ENCODE data around the gene ARRB1. TPM values are rescaled to one million over a fixed set of nuclear protein-coding genes. Genes with fewer than 3 reads are reported as not detected.
"Not testable (repeated sequence)": the region's sequence is repeated elsewhere in the genome, so short reads cannot be mapped to it uniquely, and the experiment has no call there.

Gene ARRB1
- polyA plus RNA-seq, 1 of the 3 experiments (the other 2 are of a cell fraction): 7.0 TPM

DNA sequence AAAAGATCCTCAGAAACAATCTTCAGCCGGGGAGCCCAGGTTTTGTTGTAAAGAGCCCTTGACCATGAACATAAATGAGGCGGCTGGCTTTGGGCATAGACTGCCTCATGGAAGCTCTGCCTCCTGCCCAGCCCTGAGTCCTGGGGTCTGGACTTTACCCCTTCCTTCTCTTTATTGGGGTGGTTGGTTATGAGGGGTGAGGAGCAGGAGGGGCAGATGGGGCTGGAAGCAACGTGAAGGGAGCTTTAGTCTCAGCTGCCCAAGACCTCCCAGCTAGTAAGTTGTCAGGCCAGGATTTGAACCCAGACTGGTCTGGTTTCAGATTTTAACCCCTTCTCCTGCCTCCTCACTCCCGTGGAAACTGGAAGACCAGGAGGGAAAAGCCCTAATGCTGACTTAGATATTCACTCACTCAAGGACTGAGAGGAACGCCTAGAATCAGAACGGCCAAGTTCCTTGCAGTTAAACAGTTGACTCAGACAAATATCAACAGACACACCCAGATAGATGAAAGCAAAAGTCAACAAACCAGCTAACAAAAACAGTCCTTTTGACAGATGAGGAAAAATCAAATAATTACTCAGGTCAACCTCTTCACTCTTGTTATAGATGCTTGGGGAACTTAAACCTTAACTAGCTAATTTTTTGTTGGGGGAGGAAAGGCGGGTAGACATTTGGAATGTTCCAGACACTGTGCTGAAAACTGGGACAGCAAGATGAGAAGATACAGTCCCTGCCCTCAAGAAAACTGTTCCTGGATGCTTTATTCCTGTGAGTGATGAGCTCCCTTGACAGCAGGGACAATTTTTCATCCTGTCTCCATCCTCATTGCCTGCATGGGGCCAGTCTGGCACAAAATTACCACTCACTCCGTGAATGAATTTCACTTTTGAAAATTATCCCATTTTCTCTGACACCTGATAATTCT, 20.8 kb upstream of the ARRB1 start:
- Histone ChIP-seq H3K27ac (ENCODE audit: low read depth in 2 of 2, low read length in 1 of 2) (no peak overlapping the region), H3K4me2 (no peak overlapping the region), H3K36me3 (replicated peaks in 1 of 2; ENCODE audit: control insufficient read depth in 1 of 2, insufficient read depth in 2 of 2, low read length in 1 of 2) (no peaks in the 10 kb centered on the region), H3K9ac (no peak overlapping the region), H3K9me2 (no peaks in the 10 kb centered on the region), H3K4me3 (ENCODE audit: low read depth in 2 of 2, low read length in 1 of 2) (no peak overlapping the region), H3K27me3 (ENCODE audit: insufficient read depth) (no peaks in the 10 kb centered on the region), H3K9me3 (no peaks in the 10 kb centered on the region), H4K20me1 (ENCODE audit: insufficient read depth) (no peaks in the 10 kb centered on the region), H2AFZ (ENCODE audit: low read depth) (no peak overlapping the region), H3F3A (replicated peaks; ENCODE audit: insufficient read depth) (no peaks in the 10 kb centered on the region), H3K4me1 (ENCODE audit: control insufficient read depth in 1 of 2, insufficient read depth in 2 of 2, low read depth in 1 of 2, low read length in 1 of 2) (no peaks in the 10 kb centered on the region), H3K79me2 (ENCODE audit: insufficient read depth) (no peaks in the 10 kb centered on the region)
- ChIA-PET CTCF (interaction anchor here (1.0 to 24.8 kb wide), 4 partner anchors 11 to 232 kb away, joined by 3 to 701 read pairs (median 24); no protein-coding TSS in a partner anchor), POLR2A (no interaction called here)
- 65% methylated on average over 8 of the region's 8 CpGs for WGBS (ENCODE audit: low lambda C conversion rate)
- TF ChIP-seq TCF12 (IDR thresholded peaks at IDR 0.05): no peak
- no peak for DNase-seq

DNA sequence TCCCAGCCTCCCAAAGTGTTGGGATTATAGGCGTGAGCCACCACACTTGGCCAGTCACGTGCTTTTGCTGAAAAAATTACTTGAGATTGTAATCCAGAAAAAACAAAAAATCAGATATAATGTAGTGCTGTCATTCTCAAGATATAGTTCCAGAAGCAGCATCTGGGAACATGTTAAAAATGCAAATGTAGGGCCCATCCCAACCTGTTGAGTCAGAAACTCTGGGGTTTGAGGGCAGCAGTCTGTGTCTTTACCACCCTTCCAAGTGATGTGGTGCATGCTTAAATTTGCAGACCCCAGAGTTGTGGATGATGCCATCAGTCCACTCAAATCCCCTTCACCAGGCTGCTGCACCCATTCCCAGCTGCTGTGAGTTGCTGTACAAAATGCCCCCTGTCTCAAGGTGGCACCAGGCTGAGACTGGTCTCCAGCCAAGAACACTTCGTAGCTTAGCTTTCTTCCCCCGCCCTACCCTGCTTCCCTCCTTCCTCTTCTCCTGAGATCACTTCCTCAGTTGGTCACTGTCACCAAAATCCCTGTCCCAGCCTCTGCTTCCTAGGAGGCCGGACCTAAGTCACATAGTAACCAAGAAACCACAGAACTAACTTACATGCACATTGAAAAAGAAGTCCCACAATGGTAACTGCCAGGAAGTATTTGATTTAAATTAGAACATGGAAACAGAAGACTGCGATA, 18.2 kb upstream of the ARRB1 start:
- ChIA-PET POLR2A (no interaction called here), CTCF (interaction anchor here (24.8 kb wide), 1 partner anchor 88 kb away, joined by 701 read pairs; no protein-coding TSS in a partner anchor)
- WGBS (ENCODE audit: low lambda C conversion rate): 72% methylated on average over 6 of the region's 6 CpGs

DNA sequence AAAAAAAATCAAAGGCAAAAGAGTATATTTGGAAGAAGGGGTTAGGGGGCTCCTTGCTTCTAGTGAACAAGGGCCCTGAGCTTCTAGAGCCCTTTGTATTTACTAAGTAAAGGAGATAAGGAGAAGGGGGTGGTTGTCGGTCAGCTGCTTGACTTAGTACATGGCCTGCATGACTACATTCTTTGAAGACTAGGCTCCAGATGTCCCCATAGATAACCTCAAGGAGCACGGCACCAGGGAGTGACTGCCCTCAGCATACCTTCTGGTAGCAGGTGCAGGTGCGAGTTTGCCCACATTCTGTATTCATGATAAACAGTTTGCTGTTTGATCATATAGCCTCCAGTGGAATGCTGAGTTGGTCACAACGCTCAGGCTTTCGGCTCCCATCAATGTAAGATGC, 15.4 kb upstream of the ARRB1 start:
- H3K9ac ChIP-seq; H3K4me1 ChIP-seq (ENCODE audit: control insufficient read depth in 1 of 2, insufficient read depth in 2 of 2, low read depth in 1 of 2, low read length in 1 of 2); H3K27ac ChIP-seq (ENCODE audit: low read depth in 2 of 2, low read length in 1 of 2); CTCF ChIA-PET; H3K9me2 ChIP-seq; H3K79me2 ChIP-seq (ENCODE audit: insufficient read depth); H3K4me3 ChIP-seq (ENCODE audit: low read depth in 2 of 2, low read length in 1 of 2); H3K27me3 ChIP-seq (ENCODE audit: insufficient read depth); DNase-seq; H3F3A ChIP-seq (replicated peaks; ENCODE audit: insufficient read depth); H4K20me1 ChIP-seq (ENCODE audit: insufficient read depth); POLR2A ChIA-PET; H3K36me3 ChIP-seq (replicated peaks in 1 of 2; ENCODE audit: control insufficient read depth in 1 of 2, insufficient read depth in 2 of 2, low read length in 1 of 2); H3K9me3 ChIP-seq; H2AFZ ChIP-seq (ENCODE audit: low read depth); H3K4me2 ChIP-seq: not testable (repeated sequence)
- WGBS (ENCODE audit: low lambda C conversion rate): 93% methylated on average over 4 of the region's 5 CpGs

More for the DNA sequence above, 18.2 kb upstream of the ARRB1 start:
- Histone ChIP-seq H3K27me3 (ENCODE audit: insufficient read depth) (no peaks in the 10 kb centered on the region), H3K9me3 (no peaks in the 10 kb centered on the region), H3K9ac (no peak overlapping the region), H3K36me3 (replicated peaks in 1 of 2; ENCODE audit: control insufficient read depth in 1 of 2, insufficient read depth in 2 of 2, low read length in 1 of 2) (no peaks in the 10 kb centered on the region), H3K4me2 (no peak overlapping the region), H3K27ac (ENCODE audit: low read depth in 2 of 2, low read length in 1 of 2) (no peak overlapping the region), H3K4me1 (ENCODE audit: control insufficient read depth in 1 of 2, insufficient read depth in 2 of 2, low read depth in 1 of 2, low read length in 1 of 2) (no peaks in the 10 kb centered on the region), H3K9me2 (no peaks in the 10 kb centered on the region), H3K79me2 (ENCODE audit: insufficient read depth) (no peaks in the 10 kb centered on the region), H3F3A (replicated peaks; ENCODE audit: insufficient read depth) (no peaks in the 10 kb centered on the region), H3K4me3 (ENCODE audit: low read depth in 2 of 2, low read length in 1 of 2) (no peak overlapping the region), H4K20me1 (ENCODE audit: insufficient read depth) (no peaks in the 10 kb centered on the region), H2AFZ (ENCODE audit: low read depth) (no peak overlapping the region)
- TF ChIP-seq, protein P1, sequence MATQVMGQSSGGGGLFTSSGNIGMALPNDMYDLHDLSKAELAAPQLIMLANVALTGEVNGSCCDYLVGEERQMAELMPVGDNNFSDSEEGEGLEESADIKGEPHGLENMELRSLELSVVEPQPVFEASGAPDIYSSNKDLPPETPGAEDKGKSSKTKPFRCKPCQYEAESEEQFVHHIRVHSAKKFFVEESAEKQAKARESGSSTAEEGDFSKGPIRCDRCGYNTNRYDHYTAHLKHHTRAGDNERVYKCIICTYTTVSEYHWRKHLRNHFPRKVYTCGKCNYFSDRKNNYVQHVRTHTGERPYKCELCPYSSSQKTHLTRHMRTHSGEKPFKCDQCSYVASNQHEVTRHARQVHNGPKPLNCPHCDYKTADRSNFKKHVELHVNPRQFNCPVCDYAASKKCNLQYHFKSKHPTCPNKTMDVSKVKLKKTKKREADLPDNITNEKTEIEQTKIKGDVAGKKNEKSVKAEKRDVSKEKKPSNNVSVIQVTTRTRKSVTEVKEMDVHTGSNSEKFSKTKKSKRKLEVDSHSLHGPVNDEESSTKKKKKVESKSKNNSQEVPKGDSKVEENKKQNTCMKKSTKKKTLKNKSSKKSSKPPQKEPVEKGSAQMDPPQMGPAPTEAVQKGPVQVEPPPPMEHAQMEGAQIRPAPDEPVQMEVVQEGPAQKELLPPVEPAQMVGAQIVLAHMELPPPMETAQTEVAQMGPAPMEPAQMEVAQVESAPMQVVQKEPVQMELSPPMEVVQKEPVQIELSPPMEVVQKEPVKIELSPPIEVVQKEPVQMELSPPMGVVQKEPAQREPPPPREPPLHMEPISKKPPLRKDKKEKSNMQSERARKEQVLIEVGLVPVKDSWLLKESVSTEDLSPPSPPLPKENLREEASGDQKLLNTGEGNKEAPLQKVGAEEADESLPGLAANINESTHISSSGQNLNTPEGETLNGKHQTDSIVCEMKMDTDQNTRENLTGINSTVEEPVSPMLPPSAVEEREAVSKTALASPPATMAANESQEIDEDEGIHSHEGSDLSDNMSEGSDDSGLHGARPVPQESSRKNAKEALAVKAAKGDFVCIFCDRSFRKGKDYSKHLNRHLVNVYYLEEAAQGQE (IDR thresholded peaks at IDR 0.05; ENCODE audit: low read depth, low read length): no peak
- TF ChIP-seq NFIC (IDR thresholded peaks at IDR 0.05; ENCODE audit: borderline replicate concordance) (no peak), NRF1 (IDR thresholded peaks at IDR 0.05; ENCODE audit: low read depth, low read length) (no peak), GATA2 (CRISPR knock-in tag; IDR thresholded peaks at IDR 0.05) (no peak), SIN3A (IDR thresholded peaks at IDR 0.05; ENCODE audit: borderline replicate concordance, low read depth, low read length) (no peak), RXRA (IDR thresholded peaks at IDR 0.05; ENCODE audit: borderline replicate concordance, low read depth) (no peak), YY1 (IDR thresholded peaks at IDR 0.05; ENCODE audit: low read depth) (no peak), GABPA (IDR thresholded peaks at IDR 0.05; ENCODE audit: low read depth) (no peak), TCF12 (IDR thresholded peaks at IDR 0.05) (no peak), RCOR1 (IDR thresholded peaks at IDR 0.05; ENCODE audit: low read length) (no peak), FOSL2 (IDR thresholded peaks at IDR 0.05; ENCODE audit: borderline replicate concordance, low read depth) (no peak), CHD2 (IDR thresholded peaks at IDR 0.05; ENCODE audit: low read length, partially characterized antibody) (no peak), EP300 (IDR thresholded peaks at IDR 0.05; ENCODE audit: borderline replicate concordance in 1 of 2, low read depth in 1 of 2, low read length in 1 of 2) (no peak), RAD21 (IDR thresholded peaks at IDR 0.05; ENCODE audit: low read length) (no peak)
- TF ChIP-seq, protein P2, sequence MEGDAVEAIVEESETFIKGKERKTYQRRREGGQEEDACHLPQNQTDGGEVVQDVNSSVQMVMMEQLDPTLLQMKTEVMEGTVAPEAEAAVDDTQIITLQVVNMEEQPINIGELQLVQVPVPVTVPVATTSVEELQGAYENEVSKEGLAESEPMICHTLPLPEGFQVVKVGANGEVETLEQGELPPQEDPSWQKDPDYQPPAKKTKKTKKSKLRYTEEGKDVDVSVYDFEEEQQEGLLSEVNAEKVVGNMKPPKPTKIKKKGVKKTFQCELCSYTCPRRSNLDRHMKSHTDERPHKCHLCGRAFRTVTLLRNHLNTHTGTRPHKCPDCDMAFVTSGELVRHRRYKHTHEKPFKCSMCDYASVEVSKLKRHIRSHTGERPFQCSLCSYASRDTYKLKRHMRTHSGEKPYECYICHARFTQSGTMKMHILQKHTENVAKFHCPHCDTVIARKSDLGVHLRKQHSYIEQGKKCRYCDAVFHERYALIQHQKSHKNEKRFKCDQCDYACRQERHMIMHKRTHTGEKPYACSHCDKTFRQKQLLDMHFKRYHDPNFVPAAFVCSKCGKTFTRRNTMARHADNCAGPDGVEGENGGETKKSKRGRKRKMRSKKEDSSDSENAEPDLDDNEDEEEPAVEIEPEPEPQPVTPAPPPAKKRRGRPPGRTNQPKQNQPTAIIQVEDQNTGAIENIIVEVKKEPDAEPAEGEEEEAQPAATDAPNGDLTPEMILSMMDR (IDR thresholded peaks at IDR 0.05): no peak
- TF ChIP-seq, protein P3, sequence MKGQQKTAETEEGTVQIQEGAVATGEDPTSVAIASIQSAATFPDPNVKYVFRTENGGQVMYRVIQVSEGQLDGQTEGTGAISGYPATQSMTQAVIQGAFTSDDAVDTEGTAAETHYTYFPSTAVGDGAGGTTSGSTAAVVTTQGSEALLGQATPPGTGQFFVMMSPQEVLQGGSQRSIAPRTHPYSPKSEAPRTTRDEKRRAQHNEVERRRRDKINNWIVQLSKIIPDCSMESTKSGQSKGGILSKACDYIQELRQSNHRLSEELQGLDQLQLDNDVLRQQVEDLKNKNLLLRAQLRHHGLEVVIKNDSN (IDR thresholded peaks at IDR 0.05; ENCODE audit: borderline replicate concordance, low read depth): no peak
- no peak for DNase-seq

Data from SK-N-SH (cell line).